Liver (tissue), 9 donors: ENCODE measurements around the gene PPP1CC. TPM values are rescaled to one million over a fixed set of nuclear protein-coding genes. Genes with fewer than 3 reads are reported as not detected.

Source experiments
- DNase-seq: peaks from one replicate; pipeline ENCODE4 v3.0.0-alpha.2; 2017; ENCODE audit warnings: low spot score
- H3K27ac ChIP-seq, 2 donors: one replicate each; pipeline ENCODE4 v1.7.0; 2013; ENCODE audit warnings: inconsistent platforms in 2 of 2, low read length in 2 of 2, control low read depth in 1 of 2, low read depth in 1 of 2, mild to moderate bottlenecking in 1 of 2
- H3K27me3 ChIP-seq, 4 donors: one replicate each; pipeline versions ENCODE4 v1.6.1 to v1.7.0; 2013; ENCODE audit warnings: low read length in 3 of 4, inconsistent platforms in 1 of 4, mild to moderate bottlenecking in 1 of 4, moderate library complexity in 1 of 4; ENCODE audit not compliant: control insufficient read depth in 4 of 4, insufficient read depth in 4 of 4
- H3K36me3 ChIP-seq, 4 donors: one replicate each; pipeline versions ENCODE4 v1.6.1 to v1.7.0; 2013; ENCODE audit warnings: low read length in 3 of 4, mild to moderate bottlenecking in 3 of 4, low read depth in 1 of 4, moderate library complexity in 1 of 4; ENCODE audit not compliant: control insufficient read depth in 4 of 4, insufficient read depth in 3 of 4
- H3K4me1 ChIP-seq, 4 donors: one replicate each; pipeline versions ENCODE4 v1.6.1 to v1.7.0; 2013; ENCODE audit warnings: low read length in 3 of 4, mild to moderate bottlenecking in 3 of 4, moderate library complexity in 1 of 4; ENCODE audit not compliant: control insufficient read depth in 4 of 4, insufficient read depth in 4 of 4
- H3K4me3 ChIP-seq, 3 donors: one replicate each; pipeline versions ENCODE4 v1.6.1 to v1.7.0; 2013; ENCODE audit warnings: low read length in 3 of 3, control low read depth in 1 of 3, low read depth in 1 of 3, mild to moderate bottlenecking in 1 of 3
- H3K9ac ChIP-seq, 2 donors: one replicate each; pipeline ENCODE4 v1.7.0; 2013; ENCODE audit warnings: low read length in 2 of 2, mild to moderate bottlenecking in 2 of 2, moderate library complexity in 2 of 2, control low read depth in 1 of 2, low read depth in 1 of 2
- H3K9me3 ChIP-seq, 4 donors: one replicate each; pipeline versions ENCODE4 v1.6.1 to v1.7.0; 2013; ENCODE audit warnings: low read length in 3 of 4; ENCODE audit not compliant: control insufficient read depth in 4 of 4
- CTCF ChIP-seq: fragments of 150-350 bp; IDR thresholded peaks from 2 replicates; pipeline ENCODE4 v1.5.1; 2017; ENCODE audit warnings: improper control_type of control experiment, low read depth, low read length; ENCODE audit not compliant: missing input control
- EGR1 ChIP-seq, 2 donors: IDR thresholded peaks; 2 replicates each; pipeline ENCODE4 v1.6.1; 2016 to 2018; ENCODE audit warnings: antibody characterized with exemption in 2 of 2, low read depth in 2 of 2
- FOXA1 ChIP-seq: IDR thresholded peaks from 2 replicates; pipeline ENCODE4 v1.6.1; 2016; ENCODE audit warnings: antibody characterized with exemption
- FOXA2 ChIP-seq: IDR thresholded peaks from 2 replicates; pipeline ENCODE4 v1.6.1; 2016; ENCODE audit warnings: antibody characterized with exemption
- GABPA ChIP-seq, 2 donors: IDR thresholded peaks in 1 of 2; conservative IDR thresholded peaks in 1 of 2; 2 replicates each; pipeline ENCODE4 v1.6.1; 2016; ENCODE audit warnings: antibody characterized with exemption in 2 of 2, mild to moderate bottlenecking in 1 of 2, moderate library complexity in 1 of 2
- HNF4A ChIP-seq, 2 donors: conservative IDR thresholded peaks; 2 replicates each; pipeline ENCODE4 v1.6.1; 2016; ENCODE audit warnings: antibody characterized with exemption in 2 of 2, mild to moderate bottlenecking in 2 of 2
- HNF4G ChIP-seq: IDR thresholded peaks from 2 replicates; pipeline ENCODE4 v1.6.1; 2016; ENCODE audit warnings: antibody characterized with exemption
- JUND ChIP-seq, 2 donors: IDR thresholded peaks; 2 replicates each; pipeline ENCODE4 v1.6.1; 2016; ENCODE audit warnings: antibody characterized with exemption in 2 of 2
- MAX ChIP-seq: IDR thresholded peaks from 2 replicates; pipeline ENCODE4 v1.6.1; 2016; ENCODE audit warnings: antibody characterized with exemption
- NR2F2 ChIP-seq: IDR thresholded peaks from 2 replicates; pipeline ENCODE4 v1.6.1; 2016; ENCODE audit warnings: antibody characterized with exemption
- RAD21 ChIP-seq, 2 donors: IDR thresholded peaks; 2 replicates each; pipeline ENCODE4 v1.6.1; 2016; ENCODE audit warnings: antibody characterized with exemption in 2 of 2, mild to moderate bottlenecking in 2 of 2
- RXRA ChIP-seq, 2 donors: IDR thresholded peaks; 2 replicates each; pipeline ENCODE4 v1.6.1; 2017 to 2018; ENCODE audit warnings: antibody characterized with exemption in 2 of 2, mild to moderate bottlenecking in 1 of 2
- SP1 ChIP-seq: IDR thresholded peaks from 2 replicates; pipeline ENCODE4 v1.6.1; 2018; ENCODE audit warnings: antibody characterized with exemption, mild to moderate bottlenecking
- TAF1 ChIP-seq: conservative IDR thresholded peaks from 2 replicates; pipeline ENCODE4 v1.6.1; 2016; ENCODE audit warnings: antibody characterized with exemption, mild to moderate bottlenecking
- YY1 ChIP-seq: IDR thresholded peaks from 2 replicates; pipeline ENCODE4 v1.6.1; 2016; ENCODE audit warnings: antibody characterized with exemption, mild to moderate bottlenecking
- ZBTB33 ChIP-seq: IDR thresholded peaks from 2 replicates; pipeline ENCODE4 v1.6.1; 2016; ENCODE audit warnings: antibody characterized with exemption
- WGBS: extraction: QIAGEN DNeasy Blood & Tissue Kit; methylation state at CpG from one replicate; pipeline ENCODE4 v1.1.7; 2013; 5-methylcytosine and 5-hydroxymethylcytosine counted together
- polyA plus RNA-seq, 2 donors: library from polyadenylated mRNA; stranded (reverse) in 1 of 2; unstranded in 1 of 2; fragments of 200-250 nt in 1 of 2; fragments of >200 nt in 1 of 2; fragmentation: Nextera tagmentation in 1 of 2; extraction: Ambion mirVana in 1 of 2; gene quantifications; one replicate each; pipeline versions ENCODE4 v1.2.1 to v1.2.3, GENCODE V29; 2013 to 2015
- total RNA-seq, 2 donors: library from RNA; depleted of rRNA; stranded (reverse); fragments of >200 nt; gene quantifications; one replicate each; pipeline ENCODE4 v1.2.3, GENCODE V29; 2014
- TF ChIP-seq, protein P1 (sequence below): IDR thresholded peaks from 2 replicates; pipeline ENCODE4 v1.6.1; 2016; ENCODE audit warnings: antibody characterized with exemption
- donor health status: healthy.
- donor health status: healthy.
- donor health status: healthy.
- donor health status: healthy.
- donor health status: healthy.

The PPP1CC gene
- total and polyA plus RNA-seq, 4 donors = 22.1 to 73.2 (median 36.0) TPM

- no peak overlapping the region for H3K27ac ChIP-seq
- no peaks in the 10 kb centered on the region for H3K27me3 ChIP-seq
- H3K9ac ChIP-seq = no peak overlapping the region
- no peak for DNase-seq
- TF ChIP-seq GABPA (IDR thresholded peaks at IDR 0.05 in 1 of 2, conservative IDR thresholded peaks at IDR 0.05 in 1 of 2) = no peak
- TF ChIP-seq HNF4A (conservative IDR thresholded peaks at IDR 0.05) = no peak
- TF ChIP-seq ZBTB33 = no peak
- no peak for TF ChIP-seq FOXA2
- TF ChIP-seq RAD21 (IDR thresholded peaks at IDR 0.05) = no peak
- no peak for TF ChIP-seq RXRA (IDR thresholded peaks at IDR 0.05)
- TF ChIP-seq CTCF = no peak
- WGBS = 92% methylated on average over 6 of the region's 6 CpGs
- H3K4me3 ChIP-seq = no peak overlapping the region
- H3K36me3 ChIP-seq = no peaks in the 10 kb centered on the region
- H3K4me1 ChIP-seq = no peaks in the 10 kb centered on the region
- no peaks in the 10 kb centered on the region for H3K9me3 ChIP-seq
These were observed 16.2 kb upstream of the PPP1CC start for GRCh38 chr12:110758922-110759321.

GRCh38 chr12:110756611-110757010 is 13.9 kb upstream of the PPP1CC start:
- no peak overlapping the region for H3K9ac ChIP-seq
- H3K36me3 ChIP-seq = no peaks in the 10 kb centered on the region
- DNase-seq = no peak
- no peak for TF ChIP-seq FOXA1
- no peak for TF ChIP-seq RAD21 (IDR thresholded peaks at IDR 0.05)
- no peak for TF ChIP-seq YY1
- no peak for TF ChIP-seq RXRA (IDR thresholded peaks at IDR 0.05)
- no peak for TF ChIP-seq SP1
- H3K27me3 ChIP-seq = no peaks in the 10 kb centered on the region
- WGBS = 88% methylated on average over 1 of the region's 1 CpG
- H3K4me1 ChIP-seq = no peaks in the 10 kb centered on the region
- H3K27ac ChIP-seq = no peak overlapping the region
- H3K4me3 ChIP-seq = no peak overlapping the region
- H3K9me3 ChIP-seq = no peaks in the 10 kb centered on the region

GRCh38 chr12:110754101-110754793 is 11.6 kb upstream of the PPP1CC start:
- WGBS = 89% methylated on average over 3 of the region's 3 CpGs
- no peaks in the 10 kb centered on the region for H3K9me3 ChIP-seq
- no peak overlapping the region for H3K4me3 ChIP-seq
- H3K4me1 ChIP-seq = no peaks in the 10 kb centered on the region
- no peaks in the 10 kb centered on the region for H3K27me3 ChIP-seq
- DNase-seq = no peak
- H3K36me3 ChIP-seq = no peaks in the 10 kb centered on the region
- H3K27ac ChIP-seq = no peak overlapping the region
- H3K9ac ChIP-seq = no peak overlapping the region
- TF ChIP-seq CTCF (no peak), HNF4G (no peak), FOXA2 (no peak), TAF1 (no peak), GABPA (IDR thresholded peaks at IDR 0.05 in 1 of 2, conservative IDR thresholded peaks at IDR 0.05 in 1 of 2) (no peak), NR2F2 (no peak), JUND (IDR thresholded peaks at IDR 0.05) (no peak), EGR1 (IDR thresholded peaks at IDR 0.05; ENCODE audit: low read depth in 2 of 2) (no peak), YY1 (no peak), SP1 (no peak), RAD21 (IDR thresholded peaks at IDR 0.05) (no peak), RXRA (IDR thresholded peaks at IDR 0.05) (no peak), HNF4A (conservative IDR thresholded peaks at IDR 0.05) (no peak), ZBTB33 (no peak), FOXA1 (no peak), MAX (no peak)
- TF ChIP-seq, protein P1, sequence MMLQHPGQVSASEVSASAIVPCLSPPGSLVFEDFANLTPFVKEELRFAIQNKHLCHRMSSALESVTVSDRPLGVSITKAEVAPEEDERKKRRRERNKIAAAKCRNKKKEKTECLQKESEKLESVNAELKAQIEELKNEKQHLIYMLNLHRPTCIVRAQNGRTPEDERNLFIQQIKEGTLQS = no peak
